T-helper 2 cell (primary cell): Measurements from ENCODE around the gene ABRACL.
"Not testable (repeated sequence)": the region's sequence is repeated elsewhere in the genome, so short reads cannot be mapped to it uniquely, and the experiment has no call there.

Experiments
- DNase-seq, 5 experiments: peaks; one replicate each; pipeline versions ENCODE4 v3.0.0 to v3.0.0-alpha.2; 2012 to 2022
- total RNA-seq, 2 donors: gene quantifications; one replicate each; lab custom pipeline; 2026; lab: John Stamatoyannopoulos, UW

ABRACL gene, protein sequence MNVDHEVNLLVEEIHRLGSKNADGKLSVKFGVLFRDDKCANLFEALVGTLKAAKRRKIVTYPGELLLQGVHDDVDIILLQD
- total RNA-seq = 25.9 to 33.9 reads per million in 2 donors

DNA sequence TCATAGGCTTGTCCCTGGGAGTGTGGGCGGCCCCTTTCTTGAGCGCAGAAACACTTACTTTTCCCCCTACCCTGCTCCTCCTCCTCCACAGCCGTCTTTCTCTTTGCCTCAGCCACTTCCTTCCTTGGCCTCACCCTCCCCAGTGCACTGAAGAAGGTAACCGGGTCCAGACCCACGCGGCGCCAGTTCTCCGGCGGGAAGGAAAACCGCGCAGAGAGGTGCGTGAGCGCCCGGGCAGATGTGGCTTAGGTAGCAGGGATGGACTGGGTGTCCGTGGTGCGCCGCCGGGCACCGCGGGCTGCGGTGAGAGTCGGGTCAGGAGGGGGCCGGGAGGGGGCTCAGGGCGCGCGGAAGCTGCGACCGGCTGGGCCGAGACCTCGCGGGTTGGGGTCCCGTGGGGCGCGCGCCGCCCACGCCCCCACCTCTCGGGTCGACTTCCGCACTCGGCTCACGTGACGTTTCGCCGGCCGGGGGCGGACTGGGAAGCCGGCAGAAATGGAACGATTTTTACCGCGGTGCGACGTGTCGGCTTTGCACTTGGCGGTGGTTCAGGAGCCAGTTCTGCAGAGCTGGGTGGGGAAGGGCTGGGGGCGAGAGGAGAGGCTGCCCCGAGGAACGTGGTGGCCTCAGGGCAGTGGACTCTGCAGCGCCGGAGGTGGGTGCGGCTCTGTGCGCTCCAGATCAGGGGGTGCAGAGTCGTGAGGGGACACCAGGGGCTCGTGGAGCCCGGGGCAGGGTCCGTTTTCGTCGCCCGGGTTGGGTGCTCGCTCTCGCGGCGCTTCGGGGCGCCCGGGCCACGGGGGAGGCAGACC, at the start of gene ABRACL:
Gene ABRACL, plus strand, starts transcription at position 88 of the 812 bp plus-strand sequence. CDS start 5,416 bp downstream, outside the sequence.
- DNase-seq = peak; percentile 43 to 91 (median 68)

DNA sequence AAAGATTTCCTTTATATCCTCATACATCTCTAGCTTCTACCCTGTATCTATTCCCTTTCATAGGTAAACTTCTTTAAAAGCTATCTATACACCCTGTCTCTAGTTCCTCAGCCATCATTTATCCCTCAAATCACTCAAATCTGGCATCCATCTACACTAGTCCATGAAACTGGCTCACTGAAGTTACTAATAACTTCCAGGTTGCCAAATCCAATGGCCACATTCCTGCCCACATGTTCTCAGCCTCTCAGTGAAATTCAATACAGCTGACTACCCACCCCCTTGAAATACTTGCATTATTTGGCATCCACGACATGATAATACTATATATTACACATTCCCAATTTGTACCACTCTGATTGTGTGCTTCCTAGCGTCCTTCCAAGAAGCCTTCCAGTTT, 49.2 kb upstream of the ABRACL start:
- DNase-seq = no peak

DNA sequence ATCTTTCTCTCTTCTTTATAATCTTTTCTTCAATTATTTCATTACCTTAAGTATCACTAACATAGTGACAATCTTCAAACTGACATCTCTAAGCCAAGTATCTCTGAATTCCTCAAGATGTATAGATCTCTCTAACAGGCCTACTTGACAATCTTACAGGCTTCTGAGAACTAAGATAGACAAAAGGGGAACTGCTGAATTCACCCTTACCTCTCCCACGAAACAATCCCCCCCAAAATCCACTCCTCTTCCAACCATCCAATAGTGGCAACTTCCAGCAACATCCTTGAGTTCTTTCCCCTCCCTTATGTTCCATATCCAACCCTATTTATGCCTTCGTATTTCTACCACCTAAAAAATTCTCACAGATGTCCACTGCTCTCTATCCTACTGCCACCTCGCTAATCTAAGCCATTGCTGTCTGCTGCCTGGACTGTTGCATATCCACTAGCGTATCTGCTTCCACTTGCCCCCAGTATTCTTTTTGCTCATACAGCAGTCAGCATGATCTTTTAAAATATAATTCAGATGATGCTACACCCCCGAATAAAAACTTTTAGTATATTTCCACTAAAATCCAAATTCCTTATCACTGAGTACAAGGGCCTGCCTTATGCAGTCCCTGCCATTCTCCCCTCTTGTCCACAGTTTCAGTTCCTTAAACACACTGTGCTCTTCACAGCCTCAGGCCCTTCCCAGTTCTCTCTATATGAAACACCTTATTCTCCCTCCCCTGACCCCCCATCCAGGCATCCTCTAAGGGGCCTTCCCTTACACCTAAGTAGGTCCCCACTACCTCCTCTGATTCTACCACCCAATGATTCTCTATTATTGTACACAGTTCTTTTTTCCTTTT, 48.5 kb upstream of the ABRACL start:
- DNase-seq = no peak

DNA sequence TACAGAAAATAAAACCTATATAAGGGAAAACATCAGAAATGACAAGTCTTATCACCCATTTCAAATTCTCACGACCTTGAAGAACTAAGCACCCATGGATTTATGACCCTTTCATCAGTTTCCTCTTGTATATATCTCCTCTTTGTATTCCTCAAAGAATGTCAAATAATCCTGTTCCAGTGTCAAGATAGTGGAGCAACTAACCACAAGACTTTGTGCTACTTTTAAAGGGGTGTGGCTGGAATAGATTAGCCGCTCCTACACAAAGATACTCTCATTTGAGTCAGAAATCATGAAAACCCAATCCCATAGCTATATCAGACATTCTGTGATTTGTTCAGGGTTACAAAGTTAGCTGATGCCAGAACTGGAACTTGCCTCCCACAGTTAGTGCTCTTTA, 47.1 kb upstream of the ABRACL start:
- DNase-seq = no peak

DNA sequence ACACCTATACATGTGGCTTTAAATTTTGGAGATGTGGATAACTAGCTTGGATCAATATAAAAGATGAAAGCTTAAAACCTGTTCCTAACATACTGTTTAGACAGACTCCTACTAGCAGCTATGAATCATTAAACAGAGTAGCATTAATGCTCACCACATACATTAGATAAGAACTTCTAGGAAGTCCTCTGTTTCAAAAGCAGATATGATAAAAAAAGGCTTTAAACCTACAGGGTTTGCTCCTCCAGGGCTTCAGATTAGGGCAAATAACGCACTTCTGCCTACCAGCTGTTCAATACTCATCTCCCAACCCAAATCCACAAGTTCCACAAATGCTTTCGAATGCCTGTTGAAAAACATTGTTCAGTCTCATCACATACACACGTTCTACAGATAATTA, 42.0 kb upstream of the ABRACL start:
- peak in 1 of 5 experiments; percentile 51 for DNase-seq

DNA sequence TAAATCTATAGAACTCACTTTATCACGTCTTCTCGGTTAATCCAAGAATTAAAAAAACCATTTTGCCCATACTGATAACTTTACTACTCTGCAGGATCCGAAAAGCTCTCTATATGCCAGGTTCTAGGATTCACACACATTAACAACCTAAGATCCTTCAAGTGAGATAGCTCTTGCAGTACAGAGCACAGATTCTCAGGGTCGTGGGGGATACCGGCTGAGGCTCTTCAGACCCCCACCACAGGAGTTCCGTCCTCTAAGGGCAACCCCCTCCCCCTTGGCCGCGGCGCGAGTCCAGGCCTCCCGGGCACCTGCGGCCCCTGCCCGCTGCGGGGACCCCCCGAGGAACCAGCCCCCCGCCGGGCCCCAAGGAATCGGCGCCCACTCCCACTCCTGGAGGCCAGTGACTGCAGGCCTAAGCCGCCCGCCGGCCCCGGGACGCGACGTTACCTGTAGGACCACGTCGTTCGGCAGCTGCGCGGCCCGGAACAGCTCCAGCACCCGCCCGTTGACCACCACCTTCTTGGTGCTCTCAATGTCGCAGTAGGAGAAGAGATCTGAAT, 41.4 kb upstream of the ABRACL start:
- peak in 1 of 5 experiments; percentile 21 for DNase-seq

DNA sequence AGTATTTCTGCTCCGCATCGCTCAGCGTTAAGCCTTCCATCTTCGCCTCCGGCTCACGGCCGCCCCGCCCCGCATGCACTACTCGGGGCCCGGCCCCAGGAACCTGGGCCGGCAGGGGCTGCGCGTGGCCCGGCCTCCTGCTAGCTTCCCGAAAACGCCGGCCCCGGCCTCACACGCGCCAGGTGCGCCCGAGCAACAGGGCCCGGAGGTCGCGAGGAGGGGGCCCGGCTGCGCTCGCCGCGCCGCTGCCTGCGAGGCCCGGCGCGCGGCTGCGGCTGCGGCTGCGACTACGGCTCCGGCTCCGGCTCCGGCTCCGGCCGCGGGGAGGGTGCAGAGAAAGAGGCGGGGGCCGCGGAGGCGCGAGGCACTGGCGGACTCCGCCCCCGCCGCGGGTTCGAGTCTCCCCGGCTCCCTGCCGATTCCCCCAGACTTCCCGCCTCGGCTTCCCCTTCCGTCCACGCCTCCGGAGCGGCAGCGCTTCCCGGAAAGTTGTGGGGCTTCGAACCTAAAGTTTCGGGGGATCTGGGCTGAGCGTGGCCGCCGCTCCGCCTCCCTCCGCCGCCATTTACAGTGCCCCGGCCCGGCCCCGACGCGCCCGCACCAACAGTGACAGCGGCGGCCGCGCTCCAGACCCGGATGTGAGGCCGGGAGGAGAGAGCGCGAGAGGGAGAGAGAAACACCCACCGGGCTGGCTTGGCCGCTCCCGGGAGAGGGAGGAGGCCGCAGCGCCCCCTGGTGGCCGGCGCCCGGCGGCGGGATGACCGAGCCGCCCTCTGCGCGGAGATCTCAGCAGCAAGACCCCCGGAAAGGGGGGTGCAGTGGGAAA, 40.7 kb upstream of the ABRACL start, which contains the start of gene REPS1:
Gene REPS1, minus strand, starts transcription at position 611 of the 826 bp plus-strand sequence. Its CDS starts 571 bp downstream, at position 40.
- DNase-seq = peak; percentile 84 to 94 (median 86)

DNA sequence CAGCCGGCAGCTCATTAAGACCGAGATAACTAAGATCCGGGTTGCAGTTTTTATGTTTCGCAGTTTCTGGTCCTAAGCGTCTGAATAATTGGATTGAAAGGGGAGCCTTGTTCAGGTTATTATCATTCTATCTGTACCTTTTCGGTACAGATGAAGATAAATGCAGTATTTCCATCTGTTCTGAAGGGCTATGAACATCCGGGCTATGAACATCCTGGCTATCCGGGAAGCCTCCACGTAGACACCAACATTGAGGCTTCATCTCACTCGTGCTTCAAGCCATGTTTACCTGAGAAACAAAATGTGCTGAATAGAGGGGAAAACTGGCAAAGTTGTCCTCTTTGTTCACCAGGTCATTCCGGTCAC, 40.1 kb upstream of the ABRACL start:
- DNase-seq = no peak

DNA sequence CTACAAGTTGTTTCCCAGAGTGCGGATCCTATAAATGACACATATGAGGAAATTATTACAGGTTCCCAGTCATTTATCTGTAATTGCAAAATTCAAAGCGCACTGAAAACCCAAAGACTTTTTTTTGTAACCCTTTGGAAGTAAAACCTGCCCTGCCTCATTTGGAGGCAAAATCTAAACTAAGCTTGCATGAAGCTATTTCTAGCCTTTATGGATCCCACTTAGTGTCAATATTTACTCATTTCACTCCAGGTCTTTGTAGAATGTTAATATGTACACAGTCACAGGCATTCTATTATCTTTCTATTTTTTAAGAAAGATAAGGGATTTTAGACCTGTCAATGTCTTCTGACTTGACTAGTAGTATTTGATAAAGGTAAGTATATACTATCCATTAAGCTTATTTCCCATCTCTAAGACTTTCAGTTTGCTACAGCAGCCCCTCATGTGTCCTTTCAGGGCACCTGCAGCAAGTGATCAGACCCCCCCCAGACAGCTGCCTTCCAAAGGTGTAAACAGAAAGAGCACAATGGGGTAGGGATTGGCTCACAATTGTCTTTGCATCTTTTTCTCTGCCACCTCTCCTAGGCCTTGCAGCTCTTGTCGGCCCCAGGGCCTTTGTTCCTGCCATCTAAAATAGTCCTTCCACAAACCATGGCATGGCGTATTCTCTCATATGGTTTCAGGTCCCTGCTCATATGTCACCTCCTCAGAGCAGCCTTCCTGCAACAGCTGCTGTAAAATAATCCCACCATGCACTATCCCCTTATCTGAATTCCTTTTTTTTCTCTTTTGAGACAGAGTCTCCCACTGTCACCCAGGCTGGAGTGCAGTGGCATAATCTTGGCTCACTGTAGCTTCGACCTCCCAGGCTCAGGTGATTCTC, 39.2 kb upstream of the ABRACL start:
- no peak for DNase-seq

DNA sequence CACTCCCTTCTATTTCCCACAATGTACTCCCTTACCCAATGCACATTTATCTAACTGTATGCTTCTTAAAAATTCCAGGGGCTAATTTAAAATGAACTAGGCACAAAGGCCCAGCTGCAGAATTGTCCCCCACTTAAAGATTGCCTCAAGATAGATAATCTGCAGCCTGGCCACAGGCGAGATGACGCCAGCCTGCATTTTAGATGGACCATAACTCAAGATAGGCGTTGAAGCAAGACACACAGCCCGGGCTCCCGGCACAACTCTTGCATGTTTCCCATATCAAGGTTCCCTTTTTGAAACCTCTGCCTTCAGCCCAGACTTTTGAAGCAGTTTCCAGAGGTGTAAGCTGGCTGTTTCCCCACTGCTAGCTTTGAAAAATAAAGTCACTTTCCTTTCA, 37.3 kb upstream of the ABRACL start:
- DNase-seq = no peak

DNA sequence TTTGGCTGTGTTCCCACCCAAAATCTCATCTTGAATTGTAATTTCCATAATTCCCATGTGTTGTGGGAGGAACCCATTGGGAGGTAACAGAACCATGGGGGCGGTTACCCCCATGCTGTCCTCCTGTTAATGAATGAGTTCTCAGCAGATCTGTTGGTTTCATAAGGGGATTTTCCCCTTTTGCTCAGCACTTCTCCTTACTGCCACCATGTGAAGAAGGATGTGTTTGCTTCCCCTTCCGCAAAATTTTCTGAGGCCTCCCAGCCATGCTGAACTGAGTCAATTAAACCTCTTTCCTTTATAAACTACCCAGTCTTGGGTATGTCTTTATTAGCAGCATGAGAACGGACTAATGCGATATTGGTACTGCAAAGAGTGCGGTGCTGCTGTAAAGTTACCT, 35.6 kb upstream of the ABRACL start:
- not testable (repeated sequence) for DNase-seq

DNA sequence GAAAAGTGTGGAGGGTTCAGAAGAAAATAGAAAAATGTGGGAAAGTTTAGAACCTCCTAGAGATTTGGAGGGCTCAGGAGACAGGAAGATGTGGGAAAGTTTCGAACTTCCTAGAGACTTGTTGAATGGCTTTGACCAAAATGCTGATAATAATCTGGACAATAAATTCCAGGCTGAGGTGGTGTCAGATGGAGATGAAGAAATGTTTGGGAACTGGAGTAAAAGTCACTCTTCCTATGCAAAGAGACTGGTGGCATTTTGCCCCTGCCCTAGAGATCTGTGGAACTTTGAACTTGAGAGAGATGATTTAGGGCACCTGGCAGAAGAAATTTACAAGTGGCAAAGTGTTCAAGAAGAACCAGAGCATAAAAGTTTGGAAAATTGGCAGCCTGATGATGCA, 35.1 kb upstream of the ABRACL start:
- not testable (repeated sequence) for DNase-seq

DNA sequence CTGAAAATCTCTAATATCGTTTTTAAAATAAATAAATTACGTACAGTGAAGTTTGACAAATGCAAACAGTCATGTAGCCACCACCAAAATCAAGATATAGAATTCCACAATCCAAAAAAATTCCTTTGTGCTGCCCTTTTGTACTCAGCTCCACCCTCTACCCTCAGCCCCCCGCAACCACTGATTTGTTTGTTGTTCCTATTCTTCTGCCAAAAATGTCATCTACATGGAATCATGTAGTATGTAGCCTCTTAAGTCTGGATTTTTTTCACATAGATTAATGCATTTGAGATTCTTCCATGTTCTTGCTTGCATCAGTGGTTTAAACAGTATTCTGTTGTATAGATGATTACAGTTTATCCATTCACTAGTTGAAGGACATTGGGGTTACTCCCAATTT, 32.0 kb upstream of the ABRACL start:
- no peak for DNase-seq

DNA sequence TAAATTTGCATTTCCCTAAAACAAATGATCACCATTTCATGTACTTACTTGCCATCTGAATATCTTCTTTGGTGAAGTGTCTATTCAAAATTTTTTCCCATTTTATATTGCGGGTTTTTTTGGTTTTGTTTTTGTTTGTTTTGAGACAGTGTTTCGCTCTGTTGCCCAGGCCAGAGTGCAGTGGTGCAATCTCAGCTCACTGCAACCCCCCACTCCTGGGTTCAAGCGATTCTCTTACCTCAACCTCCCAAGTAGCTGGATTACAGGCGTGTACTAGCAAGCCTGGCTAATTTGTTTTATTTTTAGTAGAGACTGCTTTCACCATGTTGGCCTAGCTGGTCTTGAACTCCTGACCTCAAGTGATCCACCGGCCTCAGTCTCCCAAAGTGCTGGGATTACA, 31.4 kb upstream of the ABRACL start:
- no peak for DNase-seq

DNA sequence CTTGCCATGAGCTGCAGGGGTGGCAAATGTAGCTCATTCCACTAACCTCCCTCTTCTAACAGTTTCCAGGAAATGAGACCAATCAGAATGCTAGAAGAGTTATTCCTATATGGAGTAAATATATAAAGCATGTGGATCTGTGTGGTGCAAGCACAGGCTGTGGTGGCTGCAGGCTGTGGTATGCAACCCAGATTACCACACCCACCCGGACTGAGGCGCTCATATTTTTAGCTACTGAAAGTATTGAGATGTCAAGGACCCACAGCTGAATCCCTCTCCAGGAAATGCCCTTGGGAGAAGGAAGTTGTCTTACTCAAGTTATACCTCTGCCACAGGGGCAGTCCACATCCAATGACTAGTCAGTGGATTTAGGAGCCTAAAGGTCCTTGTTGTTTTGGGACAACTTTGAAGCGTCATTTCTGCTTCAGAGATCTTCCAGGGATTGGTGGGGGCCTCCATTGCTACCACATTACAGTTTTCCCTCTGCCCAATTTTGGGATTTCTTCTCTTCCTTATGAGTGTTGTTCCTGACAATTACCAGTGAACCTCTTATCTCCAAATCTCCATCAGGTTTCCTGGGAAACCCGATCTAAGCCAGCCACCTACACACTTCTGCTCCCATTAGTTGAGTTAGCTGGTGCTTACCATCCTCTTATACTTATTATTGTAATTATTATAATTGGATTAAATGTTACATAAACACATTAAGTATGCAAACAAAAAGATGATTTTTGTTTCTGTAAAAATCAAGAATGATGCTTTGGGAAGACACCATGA, 28.4 kb upstream of the ABRACL start:
- DNase-seq = no peak

DNA sequence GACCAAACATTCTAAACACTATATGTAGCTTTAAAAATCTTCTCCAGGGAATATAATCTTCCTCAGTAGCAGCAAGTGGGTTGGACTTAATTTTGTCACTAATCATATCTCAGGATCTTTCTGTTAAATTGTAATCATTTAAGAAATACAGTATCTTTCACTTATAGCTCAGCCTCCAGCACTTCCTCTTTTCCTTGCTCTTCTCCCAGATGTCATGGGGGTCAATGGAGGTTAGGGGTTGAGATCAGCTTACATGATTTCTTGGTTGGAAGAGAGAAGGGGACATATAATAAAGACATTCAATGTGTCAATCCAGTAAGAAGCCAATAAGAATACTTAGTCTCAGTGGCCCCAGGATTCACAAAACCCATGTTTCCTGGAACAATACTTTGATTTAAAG, 24.8 kb upstream of the ABRACL start:
- DNase-seq = no peak

DNA sequence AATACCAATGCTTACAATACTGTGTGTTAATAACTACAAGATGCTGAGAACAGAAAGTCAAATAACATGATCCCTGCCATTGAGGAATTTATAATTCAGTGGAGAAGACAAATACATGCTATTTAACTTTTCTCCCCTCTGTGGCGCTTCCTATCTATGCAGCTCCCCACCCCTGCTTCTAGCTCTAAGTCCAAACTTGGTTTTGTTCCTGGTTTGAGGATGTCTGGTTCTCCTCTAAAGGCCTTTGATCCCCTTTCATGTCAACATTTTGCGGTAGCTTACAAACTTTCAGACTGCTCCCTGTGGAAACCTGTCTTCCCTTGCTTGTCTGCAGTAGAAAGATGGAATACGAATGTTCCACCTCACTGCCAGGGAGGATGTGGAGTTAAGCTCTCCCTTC, 22.1 kb upstream of the ABRACL start:
- DNase-seq = no peak

DNA sequence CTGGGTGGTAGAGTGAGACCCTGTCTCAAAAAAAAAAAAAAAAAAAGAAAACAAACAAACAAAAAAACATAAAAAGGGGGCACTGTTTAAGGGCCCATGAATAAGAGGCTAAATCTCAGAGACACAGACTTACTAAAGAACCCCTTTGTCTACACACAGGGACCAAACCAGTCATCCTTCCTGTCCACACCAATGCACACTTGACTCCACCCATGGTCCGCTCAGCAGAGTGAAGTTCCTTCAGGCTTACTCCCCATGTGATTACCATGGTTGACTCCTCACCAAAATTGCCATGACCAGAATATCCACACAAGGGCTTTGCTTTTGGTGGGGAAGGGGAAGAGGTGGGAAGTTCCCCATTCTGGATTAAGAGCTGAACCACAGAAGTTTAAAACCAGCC, 21.1 kb upstream of the ABRACL start:
- no peak for DNase-seq

DNA sequence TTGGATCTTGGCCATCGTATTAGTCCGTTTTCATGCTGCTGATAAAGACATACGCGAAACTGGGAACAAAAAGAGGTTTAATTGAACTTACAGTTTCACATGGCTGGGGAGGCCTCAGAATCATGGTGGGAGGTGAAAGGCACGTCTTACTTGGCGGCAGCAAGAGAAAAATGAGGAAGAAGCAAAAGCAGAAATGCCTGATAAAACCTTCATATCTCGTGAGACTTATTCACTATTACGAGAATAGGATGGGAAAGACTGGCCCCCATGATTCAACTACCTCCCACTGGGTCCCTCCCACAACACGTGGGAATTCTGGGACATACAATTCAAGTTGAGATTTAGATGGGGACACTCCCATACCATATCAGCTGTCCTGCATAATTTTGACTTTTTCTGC, 20.4 kb upstream of the ABRACL start:
- no peak for DNase-seq

DNA sequence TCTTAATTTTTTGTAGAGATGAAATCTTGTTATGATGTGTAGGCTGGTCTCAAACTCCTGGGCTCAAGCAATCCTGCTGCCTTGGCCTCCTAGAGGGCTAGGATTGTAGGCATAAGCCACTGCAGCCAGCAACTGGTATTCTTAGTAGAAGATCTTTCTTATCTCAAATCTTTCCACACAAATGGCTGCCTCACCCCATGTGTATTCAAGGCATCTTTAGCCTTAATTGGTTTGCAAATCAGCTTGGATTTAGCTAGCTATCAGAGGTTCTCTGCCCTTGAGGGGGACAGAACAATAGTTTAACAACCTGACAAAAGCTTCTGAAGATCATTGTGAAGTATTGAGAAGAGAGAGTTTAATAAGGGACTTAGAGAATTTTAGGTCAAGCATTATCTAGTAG, 17.9 kb upstream of the ABRACL start:
- no peak for DNase-seq
